A549 (cell line): ENCODE results near the gene HEPHL1. TPM values are rescaled to one million over a fixed set of nuclear protein-coding genes. Genes with fewer than 3 reads are reported as not detected.

Experiments used
- ATAC-seq, 2 experiments: fragments of 200-7000 bp in 1 of 2; fragments of >200 bp in 1 of 2; cut with Nextera tagmentation in 1 of 2; cut with Tn5 transposase in 1 of 2; 3 replicates each; pipeline versions ENCODE4 v1.8.0 to v1.9.1; 2018 to 2020; ENCODE audit warnings: mild to moderate bottlenecking in 1 of 2, moderate library complexity in 1 of 2
- CTCF ChIA-PET: fragments of 300-600 bp; sonication (Branson Sonifier 250); formaldehyde crosslinking; extraction: SDS; loops from one replicate; lab custom pipeline; 2021; ENCODE audit warnings: antibody characterized with exemption, inconsistent platforms; lab: Yijun Ruan, JAX
- POLR2A ChIA-PET: fragments of 350-600 bp; formaldehyde crosslinking; extraction: SDS; loops from one replicate; lab custom pipeline; 2021; ENCODE audit warnings: antibody characterized with exemption, inconsistent platforms; lab: Yijun Ruan, JAX
- DNase-seq, 2 experiments: peaks; one replicate each; pipeline versions ENCODE4 v3.0.0 to v3.0.0-alpha.2; 2011 to 2016; ENCODE audit warnings: low read depth in 1 of 2, low spot score in 1 of 2
- FAIRE-seq: peaks from 2 replicates; lab custom pipeline; 2011; peaks lifted over from hg19 to GRCh38; lab: Jason Lieb, UNC
- H3K27ac ChIP-seq, 2 experiments: fragments of >200 bp; sonication (Bioruptor Twin); formaldehyde crosslinking; 3 replicates each; pipeline ENCODE4 v1.5.1; 2016 to 2017
- H3K4me1 ChIP-seq: fragments of >200 bp; sonication (Bioruptor Twin); formaldehyde crosslinking; 3 replicates; pipeline ENCODE4 v1.6.1; 2016
- H3K4me2 ChIP-seq: fragments of >200 bp; sonication (Bioruptor Twin); formaldehyde crosslinking; 3 replicates; pipeline ENCODE4 v1.6.1; 2016
- H3K4me3 ChIP-seq: fragments of >200 bp; sonication (Bioruptor Twin); formaldehyde crosslinking; 3 replicates; pipeline ENCODE4 v1.5.1; 2016
- H3K9me3 ChIP-seq: fragments of >200 bp; sonication (Bioruptor Twin); formaldehyde crosslinking; 3 replicates; pipeline ENCODE4 v1.6.1; 2016
- ATOH8 ChIP-seq: fragments of 250-450 bp; sonication (Bioruptor Pico); IDR thresholded peaks from 2 replicates; pipeline ENCODE4 v1.5.0; 2020; ENCODE audit warnings: low read depth, mild to moderate bottlenecking, moderate library complexity
- CEBPB ChIP-seq, 2 experiments: fragments of >200 bp in 1 of 2; sonication (Bioruptor Twin) in 1 of 2; formaldehyde crosslinking in 1 of 2; IDR thresholded peaks; 2 replicates each; pipeline ENCODE4 v1.6.1; 2012 to 2016
- CHD2 ChIP-seq: fragments of 150-350 bp; IDR thresholded peaks from 2 replicates; pipeline ENCODE4 v1.6.1; 2014; ENCODE audit warnings: low read length; ENCODE audit not compliant: partially characterized antibody
- CTCF ChIP-seq: fragments of >200 bp; sonication (Bioruptor Twin); formaldehyde crosslinking; IDR thresholded peaks from 3 replicates; pipeline ENCODE4 v1.5.1; 2016
- EHMT2 ChIP-seq: fragments of 200-600 bp; sonication (generic); IDR thresholded peaks from 2 replicates; pipeline ENCODE4 v1.6.1; 2016; ENCODE audit warnings: antibody characterized with exemption, low read depth, mild to moderate bottlenecking, moderate library complexity
- FOSB ChIP-seq: fragments of 250-450 bp; sonication (Bioruptor Pico); IDR thresholded peaks from 2 replicates; pipeline ENCODE4 v1.5.0; 2020; ENCODE audit warnings: mild to moderate bottlenecking, moderate library complexity
- HDAC2 ChIP-seq: fragments of 200-600 bp; sonication (generic); IDR thresholded peaks from 2 replicates; pipeline ENCODE4 v1.6.1; 2016
- JUN ChIP-seq, 2 experiments: fragments of >200 bp; sonication (Bioruptor Twin); formaldehyde crosslinking; IDR thresholded peaks; 2 replicates in 1 of 2; 3 replicates in 1 of 2; pipeline ENCODE4 v1.6.1; 2016 to 2017
- JUNB ChIP-seq: fragments of >200 bp; sonication (Bioruptor Twin); formaldehyde crosslinking; IDR thresholded peaks from 2 replicates; pipeline ENCODE4 v1.6.1; 2016
- MAFK ChIP-seq: fragments of 450-650 bp; IDR thresholded peaks from 2 replicates; pipeline ENCODE4 v1.6.1; 2014; ENCODE audit not compliant: partially characterized antibody
- MYC ChIP-seq: IDR thresholded peaks from 2 replicates; pipeline ENCODE4 v1.6.1; 2012; ENCODE audit warnings: mild to moderate bottlenecking, inconsistent platforms, low read length, improper control_type of control experiment, borderline replicate concordance
- NFE2L2 ChIP-seq: fragments of 150-350 bp; conservative IDR thresholded peaks from 2 replicates; pipeline ENCODE4 v1.6.1; 2014; ENCODE audit warnings: low read length
- NR3C1 ChIP-seq: fragments of >200 bp; sonication (Bioruptor Twin); formaldehyde crosslinking; IDR thresholded peaks from 3 replicates; pipeline ENCODE4 v1.6.1; 2017
- PBX3 ChIP-seq: IDR thresholded peaks from 2 replicates; pipeline ENCODE4 v1.6.1; 2012
- PHF8 ChIP-seq: fragments of 200-600 bp; sonication (generic); IDR thresholded peaks from 2 replicates; pipeline ENCODE4 v1.6.1; 2016; ENCODE audit warnings: low read depth, mild to moderate bottlenecking, antibody characterized with exemption, moderate library complexity, borderline replicate concordance
- POLR2AphosphoS2 ChIP-seq: conservative IDR thresholded peaks from 2 replicates; pipeline ENCODE4 v1.6.1; 2012; ENCODE audit warnings: low read length, improper control_type of control experiment, inconsistent platforms
- RNF2 ChIP-seq: fragments of 200-600 bp; sonication (generic); IDR thresholded peaks from 2 replicates; pipeline ENCODE4 v1.6.1; 2016; ENCODE audit warnings: low read depth, mild to moderate bottlenecking, antibody characterized with exemption, moderate library complexity, borderline replicate concordance
- SMC3 ChIP-seq: fragments of >200 bp; sonication (Bioruptor Twin); formaldehyde crosslinking; IDR thresholded peaks from 3 replicates; pipeline ENCODE4 v1.6.1; 2018; ENCODE audit warnings: inconsistent platforms
- SREBF2 ChIP-seq: fragments of 450-650 bp; IDR thresholded peaks from 2 replicates; pipeline ENCODE4 v1.6.1; 2014; ENCODE audit warnings: mild to moderate bottlenecking, moderate library complexity
- TFCP2L1 ChIP-seq: fragments of 250-450 bp; sonication (Bioruptor Pico); IDR thresholded peaks from 2 replicates; pipeline ENCODE4 v1.5.0; 2021; ENCODE audit warnings: mild to moderate bottlenecking
- TP53 ChIP-seq: fragments of 250-450 bp; sonication (Bioruptor Pico); IDR thresholded peaks from 2 replicates; pipeline ENCODE4 v1.5.0; 2021; ENCODE audit warnings: mild to moderate bottlenecking, moderate library complexity
- ZSCAN20 ChIP-seq: fragments of 250-450 bp; sonication (Bioruptor Pico); IDR thresholded peaks from 2 replicates; pipeline ENCODE4 v1.8.0; 2022; ENCODE audit warnings: mild to moderate bottlenecking, moderate library complexity
- WGBS: methylation state at CpG from one replicate; pipeline ENCODE4 v1.1.6; 2017; ENCODE audit errors: missing lambda C conversion rate; 5-methylcytosine and 5-hydroxymethylcytosine counted together
- polyA plus RNA-seq, 4 experiments: library from polyadenylated mRNA; depleted of rRNA in 3 of 4; stranded (reverse); fragments of >200 nt; fragmentation: RNase III in 1 of 4; extraction: RNeasy Plus Mini Kit Qiagen cat#74134 plus additional on column Dnase treatment in 1 of 4; gene quantifications; 2 replicates in 3 of 4; 3 replicates in 1 of 4; pipeline ENCODE4 v1.2.3, GENCODE V29; 2011 to 2017

The HEPHL1 gene
- polyA plus RNA-seq, 2 of the 4 experiments (the other 2 are of a cell fraction), result not detected

- H3K4me1 ChIP-seq, result peaks cover 10% of the 10 kb centered on the region
- no peak for FAIRE-seq
- WGBS, result 76% methylated on average over 6 of the region's 6 CpGs
- no peak overlapping the region for H3K4me2 ChIP-seq
- no peak for DNase-seq
- H3K27ac ChIP-seq, result no peak overlapping the region
- ChIA-PET CTCF (no interaction called here), POLR2A (no interaction called here)
- TF ChIP-seq POLR2AphosphoS2, result no peak
- no peak for TF ChIP-seq CHD2
- TF ChIP-seq SMC3, result no peak
- TF ChIP-seq ZSCAN20 (CRISPR knock-in tag), result no peak
- no peak for TF ChIP-seq HDAC2
- TF ChIP-seq NR3C1, result no peak
- no peak for ATAC-seq
- no peak overlapping the region for H3K4me3 ChIP-seq
- H3K9me3 ChIP-seq, result no peaks in the 10 kb centered on the region
Measured at GRCh38 chr11:94120946-94121345, 99.8 kb downstream of the HEPHL1 start.

GRCh38 chr11:94125407-94126115 lies 104.4 kb downstream of the HEPHL1 start:
- CTCF ChIA-PET, result interaction anchor here (1.6 kb wide), 2 partner anchors 13 to 230 kb away, joined by 3 to 5 read pairs; no protein-coding TSS in a partner anchor
- 77% methylated on average over 6 of the region's 8 CpGs for WGBS
- Histone ChIP-seq H3K4me3 (no peak overlapping the region), H3K27ac (no peak overlapping the region), H3K4me1 (peaks cover 17% of the 10 kb centered on the region), H3K4me2 (no peak overlapping the region), H3K9me3 (no peaks in the 10 kb centered on the region)
- TF ChIP-seq PBX3 (no peak), PHF8 (no peak), POLR2AphosphoS2 (no peak), EHMT2 (no peak), MAFK (peak; percentile 2), SREBF2 (no peak), JUNB (no peak)
- DNase-seq (no peak), ATAC-seq (no peak), FAIRE-seq (no peak)
- POLR2A ChIA-PET, result no interaction called here

GRCh38 chr11:94127638-94128037 lies 106.5 kb downstream of the HEPHL1 start:
- no peak for DNase-seq
- no peaks in the 10 kb centered on the region for H3K9me3 ChIP-seq
- H3K4me2 ChIP-seq, result peak overlapping the region; percentile 91
- ATAC-seq, result no peak
- TF ChIP-seq HDAC2, result no peak
- no peak for TF ChIP-seq PBX3
- no peak for TF ChIP-seq FOSB (CRISPR knock-in tag)
- TF ChIP-seq NFE2L2, result no peak
- no peak for TF ChIP-seq CTCF
- TF ChIP-seq RNF2, result no peak
- TF ChIP-seq JUN (IDR thresholded peaks at IDR 0.05), result no peak
- TF ChIP-seq CEBPB (IDR thresholded peaks at IDR 0.05), result no peak
- no peak for TF ChIP-seq ATOH8 (CRISPR knock-in tag)
- TF ChIP-seq TP53 (CRISPR knock-in tag), result no peak
- no peak for TF ChIP-seq MYC
- no peak for TF ChIP-seq TFCP2L1 (CRISPR knock-in tag)
- TF ChIP-seq PHF8, result no peak
- TF ChIP-seq, all 56 proteins: peak for 0
- Histone ChIP-seq H3K4me1 (peaks cover 35% of the 10 kb centered on the region), H3K4me3 (peak overlapping the region; percentile 80), H3K27ac (peak overlapping the region; percentile 90 to 94)
- CTCF ChIA-PET, result interaction anchor here (0.8 to 2.6 kb wide), 2 partner anchors 57 to 232 kb away, joined by 3 to 7 read pairs; no protein-coding TSS in a partner anchor
- POLR2A ChIA-PET, result no interaction called here
- no peak for FAIRE-seq
